CD4-positive, alpha-beta T cell treated with Interleukin-21 for 1 hour (primary cell): ENCODE results near the gene C1orf21.

Experiments
- DNase-seq: peaks from one replicate; pipeline ENCODE4 v3.0.0-alpha.2; 2020

Gene C1orf21

DNA sequence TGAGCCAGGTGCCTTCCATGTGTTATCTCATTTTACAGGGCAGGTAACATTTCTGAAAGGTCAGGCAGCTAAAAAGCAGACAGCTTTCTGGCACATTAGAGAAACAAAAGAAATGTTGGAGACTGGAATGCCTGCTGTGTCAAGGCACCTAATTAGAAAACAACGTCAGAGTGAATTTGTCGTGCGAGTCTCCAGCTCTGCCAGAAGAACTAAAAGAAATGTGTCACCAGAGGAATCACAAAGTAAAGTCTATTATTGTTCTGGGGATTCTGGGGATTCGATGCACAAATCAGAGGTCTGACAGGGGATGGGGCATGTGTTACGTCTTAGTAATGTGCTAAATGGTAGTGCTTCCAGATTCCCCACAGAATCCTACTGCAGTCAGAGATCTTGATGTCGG lies 278.5 kb downstream of the C1orf21 start:
- no peak for DNase-seq

DNA sequence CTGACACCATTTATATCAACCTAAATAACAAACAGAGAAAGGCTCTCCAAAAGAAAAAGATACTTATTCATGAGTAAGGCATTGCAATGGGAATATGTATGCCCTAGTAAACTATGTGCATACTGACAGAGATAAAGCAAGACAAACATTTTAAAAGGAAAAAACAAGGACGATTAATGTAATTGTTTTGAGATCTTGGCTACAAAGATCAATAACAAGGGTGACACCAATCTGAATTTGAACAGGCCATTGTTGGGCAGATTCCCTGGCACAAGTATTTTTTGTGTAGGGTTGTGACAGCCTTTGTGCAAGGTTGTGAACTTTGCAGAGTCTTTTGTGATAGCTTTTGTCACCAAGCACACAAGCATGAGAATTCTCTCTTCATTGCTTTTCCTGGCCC lies 282.6 kb downstream of the C1orf21 start:
- DNase-seq = no peak

GRCh38 chr1:184672013-184672726 lies 285.3 kb downstream of the C1orf21 start:
- DNase-seq = no peak

GRCh38 chr1:184673305-184673704 lies 286.5 kb downstream of the C1orf21 start:
- no peak for DNase-seq

DNA sequence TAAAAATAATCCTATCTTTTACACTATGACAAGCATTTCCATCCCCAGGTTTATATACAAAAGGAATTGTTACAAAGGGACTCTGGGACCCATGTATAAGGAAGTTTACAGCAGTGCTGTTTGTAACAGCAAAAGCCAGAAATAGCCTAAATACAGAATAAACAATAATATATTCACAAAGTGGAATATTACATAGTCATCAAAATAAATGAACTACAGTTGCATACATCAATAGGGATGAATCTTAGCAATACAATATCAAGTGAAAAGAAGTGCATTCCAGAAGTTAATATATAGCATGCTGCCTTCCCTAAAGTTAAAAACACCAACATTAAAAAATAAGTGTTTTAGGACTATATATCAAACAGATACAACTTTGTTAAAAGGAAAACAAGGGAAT lies 290.5 kb downstream of the C1orf21 start:
- no peak for DNase-seq
